Right cardiac atrium (tissue), 5 donors: ENCODE data around the gene PIGX. TPM values are rescaled to one million over a fixed set of nuclear protein-coding genes. Genes with fewer than 3 reads are reported as not detected.

Experiments
- ATAC-seq, 2 donors: fragments of 200-7000 bp; cut with Tn5 transposase; one replicate each; pipeline versions ENCODE4 v1.8.0 to v1.9.1; 2020; ENCODE audit warnings: moderate library complexity in 2 of 2, mild to moderate bottlenecking in 1 of 2
- DNase-seq, 3 donors: peaks; one replicate each; pipeline ENCODE4 v3.0.0-alpha.2; 2020
- H3K27ac ChIP-seq: one replicate; pipeline ENCODE4 v1.5.1; 2013; ENCODE audit warnings: mild to moderate bottlenecking, low read length, control low read depth, moderate library complexity
- H3K27me3 ChIP-seq: one replicate; pipeline ENCODE4 v1.6.1; 2013; ENCODE audit not compliant: control insufficient read depth, insufficient read depth
- H3K4me1 ChIP-seq: one replicate; pipeline ENCODE4 v1.6.1; 2013; ENCODE audit warnings: low read length; ENCODE audit not compliant: control insufficient read depth, insufficient read depth
- H3K4me3 ChIP-seq: one replicate; pipeline ENCODE4 v1.5.1; 2013; ENCODE audit warnings: low read length, control low read depth
- H3K9me3 ChIP-seq: one replicate; pipeline ENCODE4 v1.6.1; 2013; ENCODE audit warnings: low read length; ENCODE audit not compliant: control insufficient read depth
- WGBS: extraction: QIAGEN DNeasy Blood & Tissue Kit; methylation state at CpG from one replicate; pipeline ENCODE4 v1.1.7; 2013; 5-methylcytosine and 5-hydroxymethylcytosine counted together
- intact Hi-C, 4 donors: fragments of 100-400 bp; cut with DNase I; formaldehyde crosslinking; loops; one replicate each; pipeline versions ENCODE4 v1.11.0 to v1.14.0; 2022 to 2023
- polyA plus RNA-seq: library from polyadenylated mRNA; stranded (reverse); fragments of 200-250 nt; gene quantifications from one replicate; pipeline ENCODE4 v1.2.3, GENCODE V29; 2013
- total RNA-seq, 4 donors: library from RNA; stranded (reverse); fragmentation: NEBNext Ultra II Directional; extraction: Animal tissue kit (Norgen Biotek cat#: 25700); gene quantifications; one replicate each; pipeline ENCODE4 v1.2.1, GENCODE V29; 2021
- donor health status: healthy with polysubstance abuse.
- donor health status: DM: no; HTN: yes; CAD: no.
- donor health status: DM: no; HTN: no; CAD: no.
- donor health status: DM: no; HTN: yes; CAD: no; lungs with severe emphysema.
- donor health status: DM: yes; HTN: yes; CAD: no.

Gene PIGX
- total and polyA plus RNA-seq, 5 donors = 12.0 to 18.4 (median 16.0) TPM

DNA sequence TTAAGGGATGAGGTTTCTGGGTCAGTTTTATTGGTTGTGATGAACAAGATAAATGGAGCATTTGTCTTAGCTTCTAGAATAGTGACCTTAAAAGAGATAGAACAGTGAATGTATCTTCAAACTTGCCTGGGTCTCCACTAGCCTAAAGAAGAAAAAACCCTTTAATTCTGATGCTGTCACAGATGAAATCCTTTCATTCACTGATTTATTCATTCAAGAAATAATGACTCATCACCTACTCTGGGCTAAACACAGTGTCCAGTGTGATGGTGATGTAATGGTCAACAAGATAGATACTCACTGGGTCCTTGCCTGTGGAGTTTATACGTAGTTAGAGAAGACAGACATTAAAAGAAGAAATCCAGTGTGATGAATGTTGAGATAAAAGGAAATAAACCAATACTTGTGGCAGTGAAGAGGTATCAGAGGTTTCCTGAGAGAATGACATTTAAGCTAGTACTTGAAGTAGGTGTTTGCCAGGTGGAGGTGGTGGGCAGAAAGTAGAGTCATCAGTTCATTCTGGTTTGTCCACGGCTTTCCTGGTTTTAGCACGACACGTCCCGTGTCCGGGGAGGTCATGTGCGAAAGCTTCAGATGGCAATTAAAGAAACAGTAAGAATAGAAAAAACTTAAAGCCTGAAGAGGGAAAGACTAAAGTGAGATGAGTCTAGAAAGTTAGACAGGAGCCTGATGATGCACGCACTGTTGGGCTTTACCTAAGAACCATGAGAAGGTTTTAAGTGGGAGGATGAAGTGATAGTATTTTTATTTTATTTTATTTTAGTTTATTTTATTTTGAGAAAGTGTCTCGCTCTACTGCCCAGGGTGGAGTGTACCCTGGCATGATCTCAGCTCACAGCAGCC is 45.9 kb downstream of the PIGX start:
- no peaks in the 10 kb centered on the region for H3K9me3 ChIP-seq
- intact Hi-C loops = no loop called here
- ATAC-seq = peak in 1 of 2 donors; percentile 71
- no peak for DNase-seq
- no peaks in the 10 kb centered on the region for H3K27me3 ChIP-seq
- no peak overlapping the region for H3K4me3 ChIP-seq
- peaks cover 3% of the 10 kb centered on the region for H3K4me1 ChIP-seq
- 88% methylated on average over 9 of the region's 9 CpGs for WGBS
- H3K27ac ChIP-seq = no peak overlapping the region

GRCh38 chr3:196763179-196763578 is 51.0 kb downstream of the PIGX start:
- Histone ChIP-seq H3K4me1 (no peaks in the 10 kb centered on the region), H3K27me3 (no peaks in the 10 kb centered on the region), H3K27ac (no peak overlapping the region), H3K9me3 (no peaks in the 10 kb centered on the region), H3K4me3 (no peak overlapping the region)
- no peak for ATAC-seq
- intact Hi-C loops = no loop called here
- 96% methylated on average over 7 of the region's 7 CpGs for WGBS
- DNase-seq = no peak

DNA sequence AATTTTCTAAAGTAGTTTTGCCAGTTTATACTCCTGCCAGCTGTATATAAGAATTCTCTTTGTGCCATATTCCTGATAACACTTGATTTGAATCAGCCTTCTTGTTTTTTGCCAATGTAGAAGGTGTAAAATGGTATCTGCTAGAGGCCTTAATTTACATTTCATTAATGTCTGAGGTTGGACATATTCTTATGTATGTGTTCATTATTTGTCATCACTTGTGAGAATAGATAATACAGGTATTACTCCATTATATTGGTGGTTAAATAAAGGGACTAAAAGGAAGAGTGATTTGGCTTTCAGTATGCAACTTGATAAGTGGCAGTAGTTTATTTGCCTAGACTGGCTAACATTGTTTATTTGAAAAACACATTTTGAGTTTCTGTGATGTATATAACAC is 53.3 kb downstream of the PIGX start:
- no peaks in the 10 kb centered on the region for H3K9me3 ChIP-seq
- H3K4me3 ChIP-seq = no peak overlapping the region
- no peak overlapping the region for H3K27ac ChIP-seq
- intact Hi-C loops = no loop called here
- no peak for DNase-seq
- ATAC-seq = no peak
- no peaks in the 10 kb centered on the region for H3K27me3 ChIP-seq
- H3K4me1 ChIP-seq = no peaks in the 10 kb centered on the region

- intact Hi-C loops = no loop called here
- H3K9me3 ChIP-seq = no peaks in the 10 kb centered on the region
- no peaks in the 10 kb centered on the region for H3K27me3 ChIP-seq
- peaks cover 7% of the 10 kb centered on the region for H3K4me1 ChIP-seq
- no peak overlapping the region for H3K4me3 ChIP-seq
- WGBS = 94% methylated on average over 1 of the region's 1 CpG
- DNase-seq = no peak
- no peak overlapping the region for H3K27ac ChIP-seq
- ATAC-seq = no peak
Measured at GRCh38 chr3:196771067-196771466, 58.9 kb downstream of the PIGX start.

DNA sequence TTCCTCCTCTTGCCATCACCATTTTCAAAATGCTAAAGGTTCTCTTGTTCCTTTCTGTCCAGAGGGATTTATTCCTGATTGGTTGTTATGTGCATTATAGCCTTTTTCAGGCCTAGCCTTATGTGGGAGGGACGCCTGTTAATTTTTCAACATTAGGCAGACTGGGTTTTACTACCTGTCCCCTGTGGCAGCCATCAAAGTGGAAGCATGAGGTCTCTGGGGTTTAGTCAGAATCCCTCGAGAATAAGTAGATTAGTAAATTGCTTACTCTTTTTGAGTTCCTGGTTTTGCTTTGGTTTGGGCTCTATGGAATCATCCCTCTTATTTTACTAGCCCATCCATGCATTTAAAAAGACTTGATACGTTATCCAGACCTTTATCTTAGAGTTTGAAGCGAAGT is 59.9 kb downstream of the PIGX start:
- WGBS = 92% methylated on average over 4 of the region's 4 CpGs
- no peak for ATAC-seq
- intact Hi-C loops = no loop called here
- DNase-seq = no peak
- no peak overlapping the region for H3K27ac ChIP-seq
- no peak overlapping the region for H3K4me3 ChIP-seq
- peaks cover 7% of the 10 kb centered on the region for H3K4me1 ChIP-seq
- no peaks in the 10 kb centered on the region for H3K9me3 ChIP-seq
- H3K27me3 ChIP-seq = no peaks in the 10 kb centered on the region

GRCh38 chr3:196772897-196773296 is 60.7 kb downstream of the PIGX start:
- Histone ChIP-seq H3K27ac (no peak overlapping the region), H3K4me3 (no peak overlapping the region), H3K4me1 (peaks cover 7% of the 10 kb centered on the region), H3K27me3 (no peaks in the 10 kb centered on the region), H3K9me3 (no peaks in the 10 kb centered on the region)
- intact Hi-C loops = no loop called here
- no peak for DNase-seq
- no peak for ATAC-seq
- WGBS = 74% methylated on average over 6 of the region's 6 CpGs

DNA sequence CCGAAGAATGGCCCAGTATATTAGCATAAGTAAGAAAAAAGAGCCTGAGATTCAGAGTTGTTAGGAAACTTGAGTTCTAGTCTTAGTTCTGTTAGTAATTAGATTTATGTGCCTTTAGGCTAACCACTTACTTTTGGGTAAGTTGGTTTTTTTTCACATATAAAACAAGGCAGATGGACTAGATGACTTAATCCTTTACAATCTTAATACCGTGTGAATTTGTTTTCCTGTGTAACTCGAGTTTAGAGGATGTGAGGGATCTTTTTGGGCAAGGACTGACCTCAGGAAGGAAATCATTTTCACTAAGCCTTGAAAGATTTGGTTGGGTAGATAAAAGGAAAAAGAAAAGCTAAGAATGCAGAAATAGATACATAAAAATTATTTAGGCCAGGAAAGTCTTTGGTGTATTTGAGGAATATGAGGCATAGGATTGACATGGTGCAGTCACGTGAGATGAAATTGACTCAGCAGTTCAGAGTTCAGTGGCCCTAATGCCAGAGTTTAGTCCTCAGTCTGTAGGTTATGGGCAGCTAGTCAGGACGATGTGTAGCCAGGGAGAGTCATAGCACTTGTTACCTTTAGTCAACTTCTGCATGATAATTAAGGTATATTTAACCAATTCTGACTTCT is 62.1 kb downstream of the PIGX start:
- H3K4me1 ChIP-seq = peaks cover 7% of the 10 kb centered on the region
- intact Hi-C loops = no loop called here
- no peaks in the 10 kb centered on the region for H3K9me3 ChIP-seq
- no peak overlapping the region for H3K27ac ChIP-seq
- H3K27me3 ChIP-seq = no peaks in the 10 kb centered on the region
- 57% methylated on average over 5 of the region's 5 CpGs for WGBS
- no peak overlapping the region for H3K4me3 ChIP-seq
- DNase-seq (no peak), ATAC-seq (peak in 1 of 2 donors; percentile 54)

- H3K4me1 ChIP-seq = peaks cover 7% of the 10 kb centered on the region
- H3K27ac ChIP-seq = no peak overlapping the region
- H3K27me3 ChIP-seq = no peaks in the 10 kb centered on the region
- 92% methylated on average over 6 of the region's 6 CpGs for WGBS
- intact Hi-C loops = no loop called here
- no peak for DNase-seq
- H3K9me3 ChIP-seq = no peaks in the 10 kb centered on the region
- no peak overlapping the region for H3K4me3 ChIP-seq
- no peak for ATAC-seq
Measured at GRCh38 chr3:196774848-196775422, 62.8 kb downstream of the PIGX start.

DNA sequence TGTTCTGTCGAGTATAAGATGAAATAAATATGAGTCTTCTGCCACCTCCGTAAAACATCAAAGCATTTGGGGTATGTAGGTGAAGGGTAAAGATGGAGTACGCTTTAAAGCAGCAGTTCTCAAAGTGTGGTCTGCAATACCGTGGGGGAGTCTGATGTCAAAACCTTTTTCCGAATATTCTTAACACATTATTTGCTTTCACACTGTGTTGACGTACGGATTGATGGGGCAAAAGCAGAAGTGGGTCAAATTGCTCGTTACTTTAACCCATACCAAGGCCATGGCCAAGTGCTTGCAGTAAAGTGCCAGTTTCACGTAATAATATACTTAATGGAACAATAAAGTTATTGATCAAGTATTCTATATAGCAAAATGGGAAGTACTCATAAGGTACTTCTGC is 63.8 kb downstream of the PIGX start:
- 85% methylated on average over 9 of the region's 9 CpGs for WGBS
- no peak for ATAC-seq
- intact Hi-C loops = no loop called here
- Histone ChIP-seq H3K27ac (no peak overlapping the region), H3K4me3 (no peak overlapping the region), H3K9me3 (no peaks in the 10 kb centered on the region), H3K4me1 (peaks cover 7% of the 10 kb centered on the region), H3K27me3 (no peaks in the 10 kb centered on the region)
- no peak for DNase-seq

- DNase-seq (no peak), ATAC-seq (no peak)
- Histone ChIP-seq H3K27me3 (no peaks in the 10 kb centered on the region), H3K4me3 (no peak overlapping the region), H3K4me1 (peaks cover 7% of the 10 kb centered on the region), H3K9me3 (no peaks in the 10 kb centered on the region), H3K27ac (no peak overlapping the region)
- intact Hi-C loops = no loop called here
- WGBS = 82% methylated on average over 8 of the region's 8 CpGs
Measured at GRCh38 chr3:196777836-196778235, 65.7 kb downstream of the PIGX start.

DNA sequence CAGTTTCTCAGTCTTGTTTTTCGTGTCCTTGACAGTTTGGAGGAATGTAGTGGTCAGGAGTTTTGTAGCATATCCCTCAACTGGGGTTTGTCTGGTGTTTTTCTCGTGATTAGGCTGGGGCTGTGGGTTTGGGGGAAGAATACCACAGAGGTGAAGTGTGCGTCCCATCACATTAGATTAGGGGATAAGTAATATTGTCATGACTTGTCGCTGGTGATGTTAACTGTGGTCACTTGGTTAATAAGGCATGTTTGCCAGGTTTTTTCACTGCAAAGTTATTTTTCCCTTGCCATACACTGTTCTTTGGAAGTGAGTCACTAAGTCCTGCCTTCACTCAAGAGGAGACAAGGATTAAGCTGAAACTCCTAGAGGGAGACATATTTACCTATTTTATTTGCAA is 66.6 kb downstream of the PIGX start:
- Histone ChIP-seq H3K9me3 (no peaks in the 10 kb centered on the region), H3K4me1 (peaks cover 5% of the 10 kb centered on the region), H3K27me3 (no peaks in the 10 kb centered on the region), H3K4me3 (no peak overlapping the region), H3K27ac (no peak overlapping the region)
- WGBS = 88% methylated on average over 4 of the region's 4 CpGs
- intact Hi-C loops = no loop called here
- ATAC-seq (no peak), DNase-seq (no peak)
